Measurements from ENCODE around the gene FIS1. TPM values are rescaled to one million over a fixed set of nuclear protein-coding genes. Genes with fewer than 3 reads are reported as not detected.
A peak's percentile ranks its signal among the peaks of the same experiment; 100 is the strongest.

Gene FIS1
- total and polyA plus RNA-seq, 10 of the 15 experiments (the other 5 are each of a cell fraction or from before 2014, with no cell fraction given), result 83.4 to 149 (median 108) TPM

- TF ChIP-seq REST (IDR thresholded peaks at IDR 0.05; ENCODE audit: low read depth, low read length) (no peak), NFYA (IDR thresholded peaks at IDR 0.05; ENCODE audit: borderline replicate concordance, low read depth, low read length) (no peak), SMC3 (IDR thresholded peaks at IDR 0.05; ENCODE audit: borderline replicate concordance, low read length) (no peak), SPI1 (IDR thresholded peaks at IDR 0.05; ENCODE audit: borderline replicate concordance, insufficient read depth, low read depth, low read length) (peak; percentile 54; the same call in 1 of the 2 replicates), SKIL (IDR thresholded peaks at IDR 0.05; ENCODE audit: low read depth, poor library complexity, severe bottlenecking) (no peak), SMAD1 (IDR thresholded peaks at IDR 0.05; ENCODE audit: low read depth, partially characterized antibody) (no peak), FOXK2 (IDR thresholded peaks at IDR 0.05) (no peak), RFX5 (IDR thresholded peaks at IDR 0.05; ENCODE audit: low read depth, low read length) (no peak), BMI1 (IDR thresholded peaks at IDR 0.05; ENCODE audit: borderline replicate concordance) (no peak), POLR2A (IDR thresholded peaks at IDR 0.05; ENCODE audit: low read depth, low read length) (peak; percentile 86), ZBTB11 (CRISPR knock-in tag; IDR thresholded peaks at IDR 0.05) (no peak), BHLHE40 (IDR thresholded peaks at IDR 0.05; ENCODE audit: borderline replicate concordance in 1 of 2, low read depth in 2 of 2, low read length in 1 of 2) (peak; percentile 44 to 58; a peak in 2 of 4 replicates), YY1 (IDR thresholded peaks at IDR 0.05; ENCODE audit: low read depth, low read length) (peak; percentile 61), NFIC (IDR thresholded peaks at IDR 0.05; ENCODE audit: low read depth, low read length) (no peak), ZBED1 (IDR thresholded peaks at IDR 0.05; ENCODE audit: borderline replicate concordance) (no peak), SUPT20H (IDR thresholded peaks at IDR 0.05; ENCODE audit: borderline replicate concordance, control insufficient read depth, low read depth, low read length) (no peak), ZNF622 (IDR thresholded peaks at IDR 0.05) (no peak), EGR1 (IDR thresholded peaks at IDR 0.05; ENCODE audit: borderline replicate concordance in 1 of 2, low read depth in 2 of 2, low read length in 2 of 2) (peak in 1 of 2 experiments; percentile 73; a peak in 2 of 3 replicates), NFYB (IDR thresholded peaks at IDR 0.05; ENCODE audit: insufficient read depth, low read depth, low read length) (peak; percentile 75; the same call in 1 of the 2 replicates), NBN (IDR thresholded peaks at IDR 0.05) (peak; percentile 51), RUNX3 (IDR thresholded peaks at IDR 0.05; ENCODE audit: low read length) (no peak; the same call in none of the 2 replicates)
These were observed 7.2 kb upstream of the FIS1 start (continued) for GRCh38 chr7:101251871-101252659.
